GM12878 (cell line): ENCODE data around the gene SEC23IP. TPM values are rescaled to one million over a fixed set of nuclear protein-coding genes. Genes with fewer than 3 reads are reported as not detected.
A peak's percentile ranks its signal among the peaks of the same experiment; 100 is the strongest.
"Not testable (repeated sequence)": the region's sequence is repeated elsewhere in the genome, so short reads cannot be mapped to it uniquely, and the experiment has no call there.

Experiments
- ATAC-seq: fragments of 200-7000 bp; cut with Tn5 transposase; 3 replicates; pipeline ENCODE4 v1.9.1; 2020; ENCODE audit warnings: mild to moderate bottlenecking, moderate library complexity
- BruUV-seq: library from RNA; stranded (reverse); fragments of 400-500 nt; replicated peaks from 2 replicates; lab custom pipeline; 2021; lab: Mats Ljungman, UMichigan
- CTCF ChIA-PET: fragments of 300-600 bp; sonication (Branson Sonifier 250); formaldehyde crosslinking; extraction: SDS; loops from one replicate; lab custom pipeline; 2021; ENCODE audit warnings: inconsistent platforms; lab: Yijun Ruan, JAX
- POLR2A ChIA-PET: fragments of 350-600 bp; formaldehyde crosslinking; extraction: SDS; loops from one replicate; lab custom pipeline; 2021; ENCODE audit warnings: inconsistent platforms; lab: Charles Lee
- RAD21 ChIA-PET: fragments of 300-600 bp; sonication (Branson Sonifier 250); formaldehyde crosslinking; loops from one replicate; lab custom pipeline; 2023; ENCODE audit warnings: antibody characterized with exemption; ENCODE audit not compliant: unreplicated experiment; lab: Charles Lee
- SMC1A ChIA-PET: fragments of 300-600 bp; sonication (Branson Sonifier 250); formaldehyde crosslinking; loops from one replicate; lab custom pipeline; 2023; ENCODE audit not compliant: unreplicated experiment, uncharacterized antibody; lab: Charles Lee
- DNase-seq: peaks from one replicate; pipeline ENCODE4 v3.0.0-alpha.2; 2011; ENCODE audit warnings: low read depth, low spot score
- FAIRE-seq: peaks from 3 replicates; lab custom pipeline; 2011; peaks lifted over from hg19 to GRCh38; lab: Jason Lieb, UNC
- H2AFZ ChIP-seq: 2 replicates; pipeline ENCODE4 v1.6.0; 2011; ENCODE audit warnings: low read depth, low read length, control low read depth; ENCODE audit not compliant: control insufficient read depth
- H3K27ac ChIP-seq: 2 replicates; pipeline ENCODE4 v1.5.1; 2011; ENCODE audit warnings: control low read depth; ENCODE audit not compliant: control insufficient read depth, insufficient read depth
- H3K27me3 ChIP-seq, 2 experiments: replicated peaks in 1 of 2; 2 replicates each; pipeline versions ENCODE4 v1.6.0 to v1.6.1; 2011; ENCODE audit warnings: low read length in 1 of 2; ENCODE audit not compliant: control insufficient read depth in 2 of 2, insufficient read depth in 2 of 2
- H3K36me3 ChIP-seq, 2 experiments: 2 replicates each; pipeline ENCODE4 v1.5.1; 2011; ENCODE audit warnings: low read length in 1 of 2; ENCODE audit not compliant: control insufficient read depth in 2 of 2, insufficient read depth in 2 of 2
- H3K4me1 ChIP-seq: 2 replicates; pipeline ENCODE4 v1.6.1; 2011; ENCODE audit warnings: mild to moderate bottlenecking, low read length, moderate library complexity, mixed read lengths; ENCODE audit not compliant: control insufficient read depth, insufficient read depth
- H3K4me2 ChIP-seq: 2 replicates; pipeline ENCODE4 v1.6.0; 2011; ENCODE audit warnings: control low read depth; ENCODE audit not compliant: control insufficient read depth, insufficient read depth
- H3K4me3 ChIP-seq: fragments of 200-600 bp; sonication (generic); 2 replicates; pipeline ENCODE4 v1.5.1; 2016
- H3K79me2 ChIP-seq: 2 replicates; pipeline ENCODE4 v1.6.0; 2011; ENCODE audit warnings: low read length; ENCODE audit not compliant: control insufficient read depth, insufficient read depth
- H3K9ac ChIP-seq: 2 replicates; pipeline ENCODE4 v1.8.0; 2011; ENCODE audit warnings: low read length, control low read depth, mixed read lengths; ENCODE audit not compliant: control insufficient read depth, insufficient read depth
- H3K9me3 ChIP-seq: replicated peaks from 3 replicates; pipeline ENCODE4 v1.5.1; 2011; ENCODE audit warnings: mild to moderate bottlenecking, low read length; ENCODE audit not compliant: control insufficient read depth, insufficient read depth
- H4K20me1 ChIP-seq: 2 replicates; pipeline ENCODE4 v1.6.0; 2011; ENCODE audit not compliant: control insufficient read depth, insufficient read depth
- NFYB ChIP-seq: IDR thresholded peaks from 2 replicates; pipeline ENCODE4 v1.6.1; 2011; ENCODE audit warnings: low read depth, mild to moderate bottlenecking, low read length, improper control_type of control experiment, moderate library complexity; ENCODE audit not compliant: insufficient read depth
- WGBS: methylation state at CpG from one replicate; pipeline ENCODE4 v1.1.6; 2016; ENCODE audit warnings: low lambda C conversion rate; ENCODE audit not compliant: insufficient replicate concordance, insufficient coverage; ENCODE audit errors: missing lambda C conversion rate; 5-methylcytosine and 5-hydroxymethylcytosine counted together
- in situ Hi-C: fragments of 300-500 bp; cut with MboI; formaldehyde crosslinking; loops from 9 replicates; pipeline ENCODE4 v1.14.3; 2018; ENCODE audit warnings: mixed read lengths
- intact Hi-C: fragments of 100-400 bp; cut with micrococcal nuclease; formaldehyde crosslinking; loops from one replicate; pipeline ENCODE4 v1.14.2; 2022; ENCODE audit not compliant: unreplicated experiment
- polyA plus RNA-seq, 11 experiments: library from polyadenylated mRNA; depleted of rRNA in 4 of 11; unstranded in 6 of 11; stranded (reverse) in 5 of 11; fragments of >200 nt; fragmentation: Nextera tagmentation in 4 of 11; fragmentation: Illumina TruSeq in 1 of 11; extraction: Ambion mirVana in 4 of 11; extraction: Trizol in 1 of 11; gene quantifications; 1 replicate in 1 of 11; 2 replicates in 10 of 11; pipeline versions ENCODE4 v1.2.1 to v1.2.3, GENCODE V29; 2011 to 2016; ENCODE audit warnings: inconsistent platforms in 2 of 11, missing spikeins in 2 of 11, low read depth in 1 of 11
- total RNA-seq, 4 experiments: library from RNA; depleted of rRNA in 3 of 4; stranded (reverse); fragments of >200 nt in 3 of 4; fragmentation: Illumina TruSeq in 1 of 4; extraction: Trizol in 1 of 4; gene quantifications; 2 replicates each; pipeline versions ENCODE4 v1.2.1 to v1.2.3, GENCODE V29; 2013 to 2021
- TF ChIP-seq, protein P1 (sequence below): fragments of 450-650 bp; IDR thresholded peaks from 2 replicates; pipeline ENCODE4 v1.6.1; 2016; ENCODE audit warnings: mild to moderate bottlenecking

The SEC23IP gene
- total and polyA plus RNA-seq, 10 of the 15 experiments (the other 5 are each of a cell fraction or from before 2014, with no cell fraction given) = 15.1 to 82.5 (median 36.0) TPM

DNA sequence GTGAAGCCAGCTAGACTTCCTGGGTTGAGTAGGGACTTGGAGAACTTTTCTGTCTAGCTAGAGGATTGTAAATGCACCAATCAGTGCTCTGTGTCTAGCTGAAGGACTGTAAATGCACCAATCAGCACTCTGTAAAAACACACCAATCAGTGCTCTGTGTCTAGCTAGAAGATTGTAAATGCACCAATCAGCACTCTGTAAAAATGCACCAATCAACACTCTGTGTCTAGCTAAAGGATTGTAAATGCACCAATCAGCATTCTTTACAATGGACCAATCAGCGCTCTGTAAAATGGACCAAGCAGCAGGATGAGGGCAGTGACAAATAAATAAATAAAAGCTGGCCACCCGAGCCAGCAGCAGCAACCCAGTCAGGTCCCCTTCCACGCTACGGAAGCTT, 2.2 kb upstream of the SEC23IP start:
- H3K4me3 ChIP-seq, H2AFZ ChIP-seq, in situ Hi-C loops, H3K4me1 ChIP-seq, H3K4me2 ChIP-seq, H3K27me3 ChIP-seq, intact Hi-C loops, H3K27ac ChIP-seq, H3K9me3 ChIP-seq, H3K9ac ChIP-seq, FAIRE-seq, H4K20me1 ChIP-seq, H3K36me3 ChIP-seq, DNase-seq, ATAC-seq, BruUV-seq: not testable (repeated sequence)
- peak; percentile 80 for TF ChIP-seq NFYB
- CTCF ChIA-PET = interaction anchor here (1.1 to 4.5 kb wide), 4 partner anchors 12 to 203 kb away, joined by 3 to 33 read pairs (median 9); partner anchors contain the start of gene MCMBP
- RAD21 ChIA-PET = interaction anchor here (2.2 kb wide), 1 partner anchor 18 kb away, joined by 11 read pairs; the partner anchor contains the start of gene MCMBP
- H3K79me2 ChIP-seq = peaks cover 31% of the 10 kb centered on the region
- POLR2A ChIA-PET = interaction anchor here (5.5 kb wide), 1 partner anchor 19 kb away, joined by 69 read pairs; the partner anchor contains the start of gene MCMBP
- SMC1A ChIA-PET = interaction anchor here (0.6 to 1.6 kb wide), 5 partner anchors 12 to 203 kb away, joined by 3 to 6 read pairs (median 4); no protein-coding TSS in a partner anchor
- WGBS = 85% methylated on average over 4 of the region's 4 CpGs

DNA sequence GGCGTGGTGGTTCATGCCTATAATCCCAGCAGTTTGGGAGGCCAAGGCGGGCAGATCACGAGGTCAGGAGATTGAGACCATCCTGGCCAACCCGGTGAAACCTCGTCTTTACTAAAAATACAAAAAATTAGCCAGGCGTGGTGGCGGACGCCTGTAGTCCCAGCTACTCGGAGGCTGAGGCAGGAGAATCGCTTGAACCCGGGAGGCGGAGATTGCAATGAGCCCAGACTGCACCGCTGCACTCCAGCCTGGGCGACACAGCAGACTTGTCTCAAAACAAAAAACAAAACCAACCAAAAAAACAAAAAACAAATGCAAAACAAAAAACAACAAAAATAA, 712 bp upstream of the SEC23IP start:
- DNase-seq, in situ Hi-C loops: not testable (repeated sequence)
- SMC1A ChIA-PET = interaction anchor here (0.6 to 1.5 kb wide), 14 partner anchors 9 to 711 kb away, joined by 3 to 11 read pairs (median 4); partner anchors contain the start of gene MCMBP
- peak overlapping the region; percentile 97 for H2AFZ ChIP-seq
- TF ChIP-seq, protein P1, sequence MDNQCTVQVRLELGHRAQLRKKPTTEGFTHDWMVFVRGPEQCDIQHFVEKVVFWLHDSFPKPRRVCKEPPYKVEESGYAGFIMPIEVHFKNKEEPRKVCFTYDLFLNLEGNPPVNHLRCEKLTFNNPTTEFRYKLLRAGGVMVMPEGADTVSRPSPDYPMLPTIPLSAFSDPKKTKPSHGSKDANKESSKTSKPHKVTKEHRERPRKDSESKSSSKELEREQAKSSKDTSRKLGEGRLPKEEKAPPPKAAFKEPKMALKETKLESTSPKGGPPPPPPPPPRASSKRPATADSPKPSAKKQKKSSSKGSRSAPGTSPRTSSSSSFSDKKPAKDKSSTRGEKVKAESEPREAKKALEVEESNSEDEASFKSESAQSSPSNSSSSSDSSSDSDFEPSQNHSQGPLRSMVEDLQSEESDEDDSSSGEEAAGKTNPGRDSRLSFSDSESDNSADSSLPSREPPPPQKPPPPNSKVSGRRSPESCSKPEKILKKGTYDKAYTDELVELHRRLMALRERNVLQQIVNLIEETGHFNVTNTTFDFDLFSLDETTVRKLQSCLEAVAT = 0 out of 2 replicates have a peak, but pooled peaks have one; percentile 74
- TF ChIP-seq, all 136 proteins: peak for 1; not testable (repeated sequence) for 135
- not testable (repeated sequence) for FAIRE-seq, BruUV-seq, H3K36me3 ChIP-seq, H3K9me3 ChIP-seq, H3K27me3 ChIP-seq, ATAC-seq, H4K20me1 ChIP-seq, H3K4me1 ChIP-seq
- intact Hi-C loops = loop anchor here (1.0 kb wide), 1 partner anchor 19 kb away; no protein-coding TSS in a partner anchor
- H3K4me3 ChIP-seq = peak overlapping the region; percentile 80
- ChIA-PET CTCF (interaction anchor here (1.9 to 4.5 kb wide), 3 partner anchors 20 to 141 kb away, joined by 9 to 33 read pairs (median 10); partner anchors contain the start of gene MCMBP), POLR2A (interaction anchor here (0.6 to 5.5 kb wide), 4 partner anchors 9 to 147 kb away, joined by 3 to 69 read pairs (median 4); partner anchors contain the start of gene MCMBP), RAD21 (interaction anchor here (1.0 to 2.2 kb wide), 5 partner anchors 19 to 140 kb away, joined by 3 to 23 read pairs (median 7); partner anchors contain the start of gene MCMBP)
- peak overlapping the region; percentile 81 for H3K4me2 ChIP-seq
- H3K9ac ChIP-seq = peak overlapping the region; percentile 76
- peaks cover 41% of the 10 kb centered on the region for H3K79me2 ChIP-seq
- WGBS = 25% methylated on average over 14 of the region's 14 CpGs
- peak overlapping the region; percentile 64 for H3K27ac ChIP-seq
